HepG2 (cell line): Measurements from ENCODE around the gene SPATA21. TPM values are rescaled to one million over a fixed set of nuclear protein-coding genes. Genes with fewer than 3 reads are reported as not detected.
A peak's percentile ranks its signal among the peaks of the same experiment; 100 is the strongest.

Experiments
- ASH2L ChIP-seq: fragments of 300-600, 200-600 bp; sonication (generic); IDR thresholded peaks from 2 replicates; pipeline ENCODE4 v1.7.0; 2017; ENCODE audit warnings: low read depth, mild to moderate bottlenecking, moderate library complexity, mixed read lengths, low read length; ENCODE audit not compliant: insufficient read length
- ATRX ChIP-seq: sonication (generic); formaldehyde crosslinking; IDR thresholded peaks from 2 replicates; pipeline ENCODE4 v1.4.0; 2020; ENCODE audit warnings: missing genetic modification reagents, borderline replicate concordance
- HOXA9 ChIP-seq: sonication (generic); formaldehyde crosslinking; IDR thresholded peaks from 2 replicates; pipeline ENCODE4 v1.8.1; 2022; ENCODE audit warnings: missing genetic modification reagents, mild to moderate bottlenecking, moderate library complexity, borderline replicate concordance
- MIXL1 ChIP-seq: IDR thresholded peaks from 2 replicates; pipeline ENCODE4 v1.6.1; 2016
- PHF8 ChIP-seq: sonication (generic); formaldehyde crosslinking; IDR thresholded peaks from 2 replicates; pipeline ENCODE4 v1.5.0; 2020; ENCODE audit warnings: missing genetic modification reagents
- RXRA ChIP-seq: sonication (generic); formaldehyde crosslinking; IDR thresholded peaks from 2 replicates; pipeline ENCODE4 v1.5.1; 2020; ENCODE audit warnings: missing genetic modification reagents
- TBX2 ChIP-seq: sonication (generic); formaldehyde crosslinking; IDR thresholded peaks from 2 replicates; pipeline ENCODE4 v1.5.0; 2020; ENCODE audit warnings: missing genetic modification reagents, mild to moderate bottlenecking, borderline replicate concordance
- ZMAT3 ChIP-seq: sonication (generic); formaldehyde crosslinking; conservative IDR thresholded peaks from 2 replicates; pipeline ENCODE4 v1.7.0; 2021; ENCODE audit warnings: missing genetic modification reagents
- ZNF335 ChIP-seq: sonication (generic); formaldehyde crosslinking; IDR thresholded peaks from 2 replicates; pipeline ENCODE4 v1.4.0; 2020; ENCODE audit warnings: missing genetic modification reagents
- ZNF749 ChIP-seq: sonication (generic); formaldehyde crosslinking; IDR thresholded peaks from 2 replicates; pipeline ENCODE4 v1.8.0; 2022; ENCODE audit warnings: mild to moderate bottlenecking, missing genetic modification reagents, moderate library complexity, borderline replicate concordance
- polyA plus RNA-seq, 8 experiments: library from polyadenylated mRNA; depleted of rRNA in 3 of 8; stranded (reverse) in 7 of 8; unstranded in 1 of 8; fragments of >200 nt; fragmentation: Illumina TruSeq in 4 of 8; extraction: Trizol in 4 of 8; gene quantifications; 2 replicates each; pipeline versions ENCODE4 v1.2.1 to v1.2.3, GENCODE V29; 2011 to 2016; ENCODE audit warnings: low read depth in 4 of 8, missing spikeins in 1 of 8, mixed read lengths in 1 of 8; ENCODE audit not compliant: insufficient read depth in 1 of 8
- total RNA-seq, 5 experiments: library from RNA; depleted of rRNA; stranded (reverse); fragments of >200 nt; fragmentation: Illumina TruSeq; extraction: Trizol; gene quantifications; 2 replicates each; pipeline ENCODE4 v1.2.3, GENCODE V29; 2016; ENCODE audit warnings: low read depth in 1 of 5
- TF ChIP-seq, protein P1 (sequence below): sonication (generic); formaldehyde crosslinking; IDR thresholded peaks from 2 replicates; pipeline ENCODE4 v1.4.0; 2020; ENCODE audit warnings: missing genetic modification reagents
- TF ChIP-seq, protein P2 (sequence below): sonication (generic); formaldehyde crosslinking; IDR thresholded peaks from 2 replicates; pipeline ENCODE4 v1.8.0; 2022; ENCODE audit warnings: mild to moderate bottlenecking, missing genetic modification reagents; ENCODE audit not compliant: insufficient replicate concordance
- TF ChIP-seq, protein P3 (sequence below): sonication (generic); formaldehyde crosslinking; IDR thresholded peaks from 2 replicates; pipeline ENCODE4 v1.4.0; 2020; ENCODE audit warnings: missing genetic modification reagents
- TF ChIP-seq, protein P4 (sequence below): sonication (generic); formaldehyde crosslinking; IDR thresholded peaks from 2 replicates; pipeline ENCODE4 v1.4.0; 2020; ENCODE audit warnings: low read depth, mild to moderate bottlenecking, missing genetic modification reagents
- TF ChIP-seq, protein P5 (sequence below): sonication (generic); formaldehyde crosslinking; IDR thresholded peaks from 2 replicates; pipeline ENCODE4 v1.9.0; 2021; ENCODE audit warnings: mild to moderate bottlenecking, missing genetic modification reagents

The SPATA21 gene
- total and polyA plus RNA-seq, 2 of the 13 experiments (the other 11 are each of a cell fraction or from before 2014, with no cell fraction given): 0.80 to 1.4 TPM

DNA sequence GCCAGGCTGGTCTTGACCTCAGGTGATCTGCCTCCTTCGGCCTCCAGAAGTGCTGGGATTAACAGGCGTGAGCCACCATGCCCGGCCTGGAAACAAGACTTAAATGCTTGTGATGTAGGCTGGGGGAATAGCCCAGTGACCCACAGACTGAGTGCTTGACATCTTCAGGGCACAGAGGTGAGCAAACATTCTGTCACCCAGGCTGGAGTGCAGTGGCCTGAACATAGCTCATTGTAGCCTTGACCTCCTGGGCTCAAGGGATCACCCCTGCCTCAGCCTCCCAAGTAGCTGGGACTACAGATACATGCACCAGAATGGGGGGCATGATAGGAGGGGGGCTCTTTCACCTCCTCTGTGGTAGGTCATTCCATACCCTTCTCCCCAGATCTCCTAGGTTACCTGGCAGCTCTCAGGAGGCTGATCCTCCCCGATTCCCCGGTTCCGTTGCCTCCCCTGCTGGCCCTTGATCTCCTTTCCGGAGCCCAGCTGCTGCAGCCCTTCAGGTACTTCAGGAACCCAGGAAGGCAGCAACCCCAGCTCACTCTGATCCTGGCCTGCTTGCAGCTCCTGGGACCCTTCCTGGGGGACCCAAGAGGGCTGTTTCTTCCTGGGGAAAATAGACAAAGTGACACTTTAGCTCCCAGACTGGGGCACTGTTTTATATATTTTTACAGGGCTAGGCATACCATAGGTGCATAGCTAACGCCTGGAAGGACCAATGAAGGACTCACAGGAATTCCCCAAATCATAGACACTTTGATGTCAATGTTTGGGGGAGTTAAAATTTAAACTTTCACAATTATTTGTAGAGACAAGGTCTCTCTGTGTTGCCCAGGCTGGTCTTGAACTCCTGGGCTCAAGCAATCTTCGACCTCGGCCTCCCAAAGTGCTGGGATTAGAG is 11.8 kb downstream of the SPATA21 start (continued):
- no peak for TF ChIP-seq TBX2 (CRISPR knock-in tag)
- TF ChIP-seq ATRX (CRISPR knock-in tag): no peak
- TF ChIP-seq, protein P1, sequence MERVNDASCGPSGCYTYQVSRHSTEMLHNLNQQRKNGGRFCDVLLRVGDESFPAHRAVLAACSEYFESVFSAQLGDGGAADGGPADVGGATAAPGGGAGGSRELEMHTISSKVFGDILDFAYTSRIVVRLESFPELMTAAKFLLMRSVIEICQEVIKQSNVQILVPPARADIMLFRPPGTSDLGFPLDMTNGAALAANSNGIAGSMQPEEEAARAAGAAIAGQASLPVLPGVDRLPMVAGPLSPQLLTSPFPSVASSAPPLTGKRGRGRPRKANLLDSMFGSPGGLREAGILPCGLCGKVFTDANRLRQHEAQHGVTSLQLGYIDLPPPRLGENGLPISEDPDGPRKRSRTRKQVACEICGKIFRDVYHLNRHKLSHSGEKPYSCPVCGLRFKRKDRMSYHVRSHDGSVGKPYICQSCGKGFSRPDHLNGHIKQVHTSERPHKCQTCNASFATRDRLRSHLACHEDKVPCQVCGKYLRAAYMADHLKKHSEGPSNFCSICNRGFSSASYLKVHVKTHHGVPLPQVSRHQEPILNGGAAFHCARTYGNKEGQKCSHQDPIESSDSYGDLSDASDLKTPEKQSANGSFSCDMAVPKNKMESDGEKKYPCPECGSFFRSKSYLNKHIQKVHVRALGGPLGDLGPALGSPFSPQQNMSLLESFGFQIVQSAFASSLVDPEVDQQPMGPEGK (CRISPR knock-in tag): peak; percentile 17; the same call in 1 of the 2 replicates
- TF ChIP-seq, protein P2, sequence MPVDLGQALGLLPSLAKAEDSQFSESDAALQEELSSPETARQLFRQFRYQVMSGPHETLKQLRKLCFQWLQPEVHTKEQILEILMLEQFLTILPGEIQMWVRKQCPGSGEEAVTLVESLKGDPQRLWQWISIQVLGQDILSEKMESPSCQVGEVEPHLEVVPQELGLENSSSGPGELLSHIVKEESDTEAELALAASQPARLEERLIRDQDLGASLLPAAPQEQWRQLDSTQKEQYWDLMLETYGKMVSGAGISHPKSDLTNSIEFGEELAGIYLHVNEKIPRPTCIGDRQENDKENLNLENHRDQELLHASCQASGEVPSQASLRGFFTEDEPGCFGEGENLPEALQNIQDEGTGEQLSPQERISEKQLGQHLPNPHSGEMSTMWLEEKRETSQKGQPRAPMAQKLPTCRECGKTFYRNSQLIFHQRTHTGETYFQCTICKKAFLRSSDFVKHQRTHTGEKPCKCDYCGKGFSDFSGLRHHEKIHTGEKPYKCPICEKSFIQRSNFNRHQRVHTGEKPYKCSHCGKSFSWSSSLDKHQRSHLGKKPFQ (CRISPR knock-in tag): no peak
- no peak for TF ChIP-seq HOXA9 (CRISPR knock-in tag)
- no peak for TF ChIP-seq ASH2L
- peak; percentile 75 for TF ChIP-seq RXRA (CRISPR knock-in tag)
- TF ChIP-seq, protein P3, sequence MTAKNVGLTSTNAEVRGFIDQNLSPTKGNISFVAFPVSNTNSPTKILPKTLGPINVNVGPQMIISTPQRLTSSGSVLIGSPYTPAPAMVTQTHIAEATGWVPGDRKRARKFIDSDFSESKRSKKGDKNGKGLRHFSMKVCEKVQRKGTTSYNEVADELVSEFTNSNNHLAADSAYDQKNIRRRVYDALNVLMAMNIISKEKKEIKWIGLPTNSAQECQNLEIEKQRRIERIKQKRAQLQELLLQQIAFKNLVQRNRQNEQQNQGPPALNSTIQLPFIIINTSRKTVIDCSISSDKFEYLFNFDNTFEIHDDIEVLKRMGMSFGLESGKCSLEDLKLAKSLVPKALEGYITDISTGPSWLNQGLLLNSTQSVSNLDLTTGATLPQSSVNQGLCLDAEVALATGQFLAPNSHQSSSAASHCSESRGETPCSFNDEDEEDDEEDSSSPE (CRISPR knock-in tag): no peak
- TF ChIP-seq, protein P4, sequence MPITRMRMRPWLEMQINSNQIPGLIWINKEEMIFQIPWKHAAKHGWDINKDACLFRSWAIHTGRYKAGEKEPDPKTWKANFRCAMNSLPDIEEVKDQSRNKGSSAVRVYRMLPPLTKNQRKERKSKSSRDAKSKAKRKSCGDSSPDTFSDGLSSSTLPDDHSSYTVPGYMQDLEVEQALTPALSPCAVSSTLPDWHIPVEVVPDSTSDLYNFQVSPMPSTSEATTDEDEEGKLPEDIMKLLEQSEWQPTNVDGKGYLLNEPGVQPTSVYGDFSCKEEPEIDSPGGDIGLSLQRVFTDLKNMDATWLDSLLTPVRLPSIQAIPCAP (CRISPR knock-in tag): no peak
- TF ChIP-seq ZNF335 (CRISPR knock-in tag): no peak
- TF ChIP-seq ZMAT3 (CRISPR knock-in tag): no peak
- TF ChIP-seq, protein P5, sequence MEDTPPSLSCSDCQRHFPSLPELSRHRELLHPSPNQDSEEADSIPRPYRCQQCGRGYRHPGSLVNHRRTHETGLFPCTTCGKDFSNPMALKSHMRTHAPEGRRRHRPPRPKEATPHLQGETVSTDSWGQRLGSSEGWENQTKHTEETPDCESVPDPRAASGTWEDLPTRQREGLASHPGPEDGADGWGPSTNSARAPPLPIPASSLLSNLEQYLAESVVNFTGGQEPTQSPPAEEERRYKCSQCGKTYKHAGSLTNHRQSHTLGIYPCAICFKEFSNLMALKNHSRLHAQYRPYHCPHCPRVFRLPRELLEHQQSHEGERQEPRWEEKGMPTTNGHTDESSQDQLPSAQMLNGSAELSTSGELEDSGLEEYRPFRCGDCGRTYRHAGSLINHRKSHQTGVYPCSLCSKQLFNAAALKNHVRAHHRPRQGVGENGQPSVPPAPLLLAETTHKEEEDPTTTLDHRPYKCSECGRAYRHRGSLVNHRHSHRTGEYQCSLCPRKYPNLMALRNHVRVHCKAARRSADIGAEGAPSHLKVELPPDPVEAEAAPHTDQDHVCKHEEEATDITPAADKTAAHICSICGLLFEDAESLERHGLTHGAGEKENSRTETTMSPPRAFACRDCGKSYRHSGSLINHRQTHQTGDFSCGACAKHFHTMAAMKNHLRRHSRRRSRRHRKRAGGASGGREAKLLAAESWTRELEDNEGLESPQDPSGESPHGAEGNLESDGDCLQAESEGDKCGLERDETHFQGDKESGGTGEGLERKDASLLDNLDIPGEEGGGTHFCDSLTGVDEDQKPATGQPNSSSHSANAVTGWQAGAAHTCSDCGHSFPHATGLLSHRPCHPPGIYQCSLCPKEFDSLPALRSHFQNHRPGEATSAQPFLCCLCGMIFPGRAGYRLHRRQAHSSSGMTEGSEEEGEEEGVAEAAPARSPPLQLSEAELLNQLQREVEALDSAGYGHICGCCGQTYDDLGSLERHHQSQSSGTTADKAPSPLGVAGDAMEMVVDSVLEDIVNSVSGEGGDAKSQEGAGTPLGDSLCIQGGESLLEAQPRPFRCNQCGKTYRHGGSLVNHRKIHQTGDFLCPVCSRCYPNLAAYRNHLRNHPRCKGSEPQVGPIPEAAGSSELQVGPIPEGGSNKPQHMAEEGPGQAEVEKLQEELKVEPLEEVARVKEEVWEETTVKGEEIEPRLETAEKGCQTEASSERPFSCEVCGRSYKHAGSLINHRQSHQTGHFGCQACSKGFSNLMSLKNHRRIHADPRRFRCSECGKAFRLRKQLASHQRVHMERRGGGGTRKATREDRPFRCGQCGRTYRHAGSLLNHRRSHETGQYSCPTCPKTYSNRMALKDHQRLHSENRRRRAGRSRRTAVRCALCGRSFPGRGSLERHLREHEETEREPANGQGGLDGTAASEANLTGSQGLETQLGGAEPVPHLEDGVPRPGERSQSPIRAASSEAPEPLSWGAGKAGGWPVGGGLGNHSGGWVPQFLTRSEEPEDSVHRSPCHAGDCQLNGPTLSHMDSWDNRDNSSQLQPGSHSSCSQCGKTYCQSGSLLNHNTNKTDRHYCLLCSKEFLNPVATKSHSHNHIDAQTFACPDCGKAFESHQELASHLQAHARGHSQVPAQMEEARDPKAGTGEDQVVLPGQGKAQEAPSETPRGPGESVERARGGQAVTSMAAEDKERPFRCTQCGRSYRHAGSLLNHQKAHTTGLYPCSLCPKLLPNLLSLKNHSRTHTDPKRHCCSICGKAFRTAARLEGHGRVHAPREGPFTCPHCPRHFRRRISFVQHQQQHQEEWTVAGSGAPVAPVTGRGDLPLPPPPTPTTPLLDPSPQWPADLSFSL (CRISPR knock-in tag): no peak
- no peak for TF ChIP-seq MIXL1 (CRISPR knock-in tag)
- no peak for TF ChIP-seq ZNF749 (CRISPR knock-in tag)
- peak; percentile 33; the same call in 1 of the 2 replicates for TF ChIP-seq PHF8 (CRISPR knock-in tag)
